ENCODE measurements around the gene LRPPRC. TPM values are rescaled to one million over a fixed set of nuclear protein-coding genes. Genes with fewer than 3 reads are reported as not detected.
A peak's percentile ranks its signal among the peaks of the same experiment; 100 is the strongest.

Gene LRPPRC
- total and polyA plus RNA-seq, 8 donors = 9.4 to 52.1 (median 37.3) TPM

DNA sequence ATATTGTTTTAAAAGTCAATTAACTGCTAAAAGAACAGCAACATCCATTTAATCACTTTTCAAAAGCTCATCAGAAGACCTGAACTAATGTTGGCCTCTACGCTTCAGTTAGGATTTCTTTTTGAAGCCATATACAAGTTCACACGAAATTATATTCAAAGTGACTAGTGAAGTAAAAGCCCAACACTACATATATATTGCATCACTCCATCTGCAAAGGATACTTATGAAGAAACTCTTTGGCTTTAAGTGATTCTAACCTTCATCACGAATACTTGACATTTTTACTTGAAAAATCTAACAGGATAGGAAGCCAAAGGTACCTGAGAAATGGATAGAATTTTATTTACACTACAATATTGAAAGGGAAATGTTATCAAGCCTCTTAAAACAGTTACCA, 50.4 kb downstream of the LRPPRC start:
- ATAC-seq = no peak
- TF ChIP-seq, protein P1, sequence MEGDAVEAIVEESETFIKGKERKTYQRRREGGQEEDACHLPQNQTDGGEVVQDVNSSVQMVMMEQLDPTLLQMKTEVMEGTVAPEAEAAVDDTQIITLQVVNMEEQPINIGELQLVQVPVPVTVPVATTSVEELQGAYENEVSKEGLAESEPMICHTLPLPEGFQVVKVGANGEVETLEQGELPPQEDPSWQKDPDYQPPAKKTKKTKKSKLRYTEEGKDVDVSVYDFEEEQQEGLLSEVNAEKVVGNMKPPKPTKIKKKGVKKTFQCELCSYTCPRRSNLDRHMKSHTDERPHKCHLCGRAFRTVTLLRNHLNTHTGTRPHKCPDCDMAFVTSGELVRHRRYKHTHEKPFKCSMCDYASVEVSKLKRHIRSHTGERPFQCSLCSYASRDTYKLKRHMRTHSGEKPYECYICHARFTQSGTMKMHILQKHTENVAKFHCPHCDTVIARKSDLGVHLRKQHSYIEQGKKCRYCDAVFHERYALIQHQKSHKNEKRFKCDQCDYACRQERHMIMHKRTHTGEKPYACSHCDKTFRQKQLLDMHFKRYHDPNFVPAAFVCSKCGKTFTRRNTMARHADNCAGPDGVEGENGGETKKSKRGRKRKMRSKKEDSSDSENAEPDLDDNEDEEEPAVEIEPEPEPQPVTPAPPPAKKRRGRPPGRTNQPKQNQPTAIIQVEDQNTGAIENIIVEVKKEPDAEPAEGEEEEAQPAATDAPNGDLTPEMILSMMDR (IDR thresholded peaks at IDR 0.05) = no peak
- FAIRE-seq = no peak
- H3K27me3 ChIP-seq = no peaks in the 10 kb centered on the region
- H3K9me3 ChIP-seq = no peaks in the 10 kb centered on the region
- DNase-seq = no peak
- H3K27ac ChIP-seq = no peak overlapping the region
- no peak overlapping the region for H3K4me3 ChIP-seq
- intact Hi-C loops (cut with DNase I) = no loop called here
- peaks cover 0 to 3% (median 0%) of the 10 kb centered on the region in 3 donors for H3K4me1 ChIP-seq
- 84 to 89% methylated on average over 3 of the region's 3 CpGs for WGBS, 2 donors
- peaks cover 0 to 49% (median 9%) of the 10 kb centered on the region in 3 donors for H3K36me3 ChIP-seq

DNA sequence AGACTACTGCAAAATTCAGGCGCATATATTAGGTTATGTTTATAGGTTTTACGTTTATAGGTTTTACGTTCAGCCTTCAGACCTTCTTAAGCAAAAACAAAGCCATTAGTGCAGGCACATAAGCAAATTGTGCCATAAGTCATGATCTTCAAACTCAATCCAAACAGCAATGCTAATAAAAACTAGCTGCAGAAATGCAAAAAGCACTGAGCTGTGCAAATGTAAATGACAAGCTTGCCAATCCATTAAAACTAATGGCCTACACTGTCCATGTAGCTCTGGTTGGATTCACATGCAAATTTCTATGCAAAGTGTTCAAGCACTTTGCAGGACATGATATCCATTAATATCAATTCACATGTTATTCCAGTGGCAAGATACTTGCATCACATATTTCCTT, 50.9 kb downstream of the LRPPRC start:
- DNase-seq (no peak), ATAC-seq (peak in 2 of 4 donors; percentile 26 to 62), FAIRE-seq (no peak)
- no peak overlapping the region for H3K27ac ChIP-seq
- peaks cover 0 to 3% (median 0%) of the 10 kb centered on the region in 3 donors for H3K4me1 ChIP-seq
- no peaks in the 10 kb centered on the region for H3K9me3 ChIP-seq
- 90 to 91% methylated on average over 3 of the region's 3 CpGs for WGBS, 2 donors
- TF ChIP-seq, protein P1 (IDR thresholded peaks at IDR 0.05) = no peak
- peaks cover 0 to 49% (median 9%) of the 10 kb centered on the region in 3 donors for H3K36me3 ChIP-seq
- no peaks in the 10 kb centered on the region for H3K27me3 ChIP-seq
- H3K4me3 ChIP-seq = no peak overlapping the region
- intact Hi-C loops (cut with DNase I) = no loop called here

DNA sequence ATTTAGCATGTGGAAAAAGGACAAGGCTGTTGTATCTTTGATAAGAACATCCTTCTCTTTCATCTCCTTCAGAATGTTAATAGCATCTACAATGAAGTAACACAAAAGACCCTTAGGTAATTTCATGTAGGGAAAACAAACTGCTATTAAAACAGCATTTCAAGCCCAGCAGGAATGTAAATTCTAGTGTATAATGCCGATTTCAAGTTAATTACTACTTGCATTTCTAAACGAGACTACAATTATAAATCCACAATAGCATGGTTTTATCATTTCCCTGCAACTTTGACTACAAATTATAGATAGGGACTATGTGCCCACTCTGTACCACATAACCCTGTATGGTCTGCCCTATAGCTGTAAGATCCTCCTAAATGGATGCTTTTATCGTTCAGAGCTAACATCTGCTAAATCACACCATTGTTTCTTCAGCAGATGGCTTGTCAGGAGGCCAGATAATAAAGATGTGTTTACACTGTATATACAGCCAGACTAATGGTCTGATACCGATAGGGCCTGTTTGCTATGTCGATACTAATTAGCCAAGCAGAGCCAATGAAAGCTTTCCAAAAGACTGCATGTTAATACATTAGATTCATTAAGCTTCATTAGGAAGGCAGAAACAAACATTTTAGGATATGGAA, 51.9 kb downstream of the LRPPRC start:
- intact Hi-C loops (cut with DNase I) = no loop called here
- H3K27ac ChIP-seq = no peak overlapping the region
- no peaks in the 10 kb centered on the region for H3K9me3 ChIP-seq
- DNase-seq (no peak), FAIRE-seq (no peak), ATAC-seq (peak in 2 of 4 donors; percentile 24 to 78)
- TF ChIP-seq, protein P1 (IDR thresholded peaks at IDR 0.05) = no peak
- peaks cover 0 to 3% (median 0%) of the 10 kb centered on the region in 3 donors for H3K4me1 ChIP-seq
- H3K36me3 ChIP-seq = peaks cover 0 to 49% (median 9%) of the 10 kb centered on the region in 3 donors
- no peak overlapping the region for H3K4me3 ChIP-seq
- 33 to 35% methylated on average over 5 of the region's 5 CpGs for WGBS, 2 donors
- no peaks in the 10 kb centered on the region for H3K27me3 ChIP-seq

DNA sequence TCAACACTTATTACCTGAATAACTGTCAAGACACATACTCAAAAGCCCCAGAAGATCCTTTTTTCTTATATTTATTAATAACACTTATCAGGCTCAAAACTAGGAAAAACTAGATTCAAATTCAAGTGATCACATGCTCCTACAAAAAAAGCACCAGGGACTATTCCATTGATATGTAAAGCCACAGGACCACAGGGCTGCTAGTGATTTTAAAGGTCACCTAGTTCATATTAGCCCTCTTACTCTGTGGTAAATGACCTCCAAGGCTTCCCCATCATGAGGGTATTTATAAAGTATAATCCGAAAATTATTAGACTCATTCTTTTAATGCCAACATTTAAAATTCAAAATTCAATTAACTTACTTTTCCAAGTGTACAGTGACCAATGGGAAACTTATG, 52.5 kb downstream of the LRPPRC start:
- 87 to 89% methylated on average over 1 of the region's 1 CpG for WGBS, 2 donors
- ATAC-seq (no peak), DNase-seq (no peak), FAIRE-seq (no peak)
- intact Hi-C loops (cut with DNase I) = no loop called here
- Histone ChIP-seq H3K4me3 (no peak overlapping the region), H3K4me1 (peaks cover 0 to 3% (median 0%) of the 10 kb centered on the region in 3 donors), H3K27ac (no peak overlapping the region), H3K36me3 (peaks cover 0 to 48% (median 8%) of the 10 kb centered on the region in 3 donors), H3K27me3 (no peaks in the 10 kb centered on the region), H3K9me3 (no peaks in the 10 kb centered on the region)
- TF ChIP-seq, protein P1 (IDR thresholded peaks at IDR 0.05) = no peak

DNA sequence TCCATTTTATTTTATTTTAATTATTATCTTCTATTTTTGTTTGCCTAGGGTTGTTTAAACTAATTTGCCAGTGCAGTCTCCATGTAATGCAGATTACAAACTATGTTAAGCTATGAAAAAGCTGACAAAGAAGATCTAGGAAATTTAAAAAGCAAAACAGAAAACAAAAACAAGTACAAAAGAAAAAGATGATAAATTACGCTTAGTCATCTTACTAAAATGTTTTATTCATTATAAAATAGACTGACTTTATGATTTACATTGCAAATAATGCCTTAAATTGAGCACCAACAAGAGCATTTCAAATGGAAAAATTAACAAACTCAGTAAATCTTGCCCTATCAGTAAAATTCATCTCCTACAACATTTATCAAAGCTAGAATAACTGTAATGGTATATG, 52.9 kb downstream of the LRPPRC start:
- Histone ChIP-seq H3K4me3 (no peak overlapping the region), H3K27ac (no peak overlapping the region), H3K27me3 (no peaks in the 10 kb centered on the region), H3K4me1 (peaks cover 0 to 3% (median 0%) of the 10 kb centered on the region in 3 donors), H3K9me3 (no peaks in the 10 kb centered on the region), H3K36me3 (peaks cover 0 to 44% (median 4%) of the 10 kb centered on the region in 3 donors)
- WGBS, 2 donors = 97 to 98% methylated on average over 1 of the region's 1 CpG
- FAIRE-seq (no peak), DNase-seq (no peak), ATAC-seq (no peak)
- intact Hi-C loops (cut with DNase I) = no loop called here
- TF ChIP-seq, protein P1 (IDR thresholded peaks at IDR 0.05) = no peak

All from pancreas (tissue), 10 donors.